HG02840 (cell line): Measurements from ENCODE around the gene TIMM50.
"Not testable (repeated sequence)": the region's sequence is repeated elsewhere in the genome, so short reads cannot be mapped to it uniquely, and the experiment has no call there.

ENCODE experiments used
- ATAC-seq: cut with Tn5 transposase; IDR thresholded peaks from one replicate; pipeline ENCODE4 v1.9.1; 2021; ENCODE audit warnings: mild to moderate bottlenecking, moderate library complexity, moderate number of reproducible peaks; ENCODE audit not compliant: unreplicated experiment, low FRiP score

TIMM50 gene

GRCh38 chr19:39469036-39469435 lies 11.6 kb upstream of the TIMM50 start:
- ATAC-seq: no peak

- no peak for ATAC-seq
Measured at GRCh38 chr19:39469567-39469966, 11.1 kb upstream of the TIMM50 start.

DNA sequence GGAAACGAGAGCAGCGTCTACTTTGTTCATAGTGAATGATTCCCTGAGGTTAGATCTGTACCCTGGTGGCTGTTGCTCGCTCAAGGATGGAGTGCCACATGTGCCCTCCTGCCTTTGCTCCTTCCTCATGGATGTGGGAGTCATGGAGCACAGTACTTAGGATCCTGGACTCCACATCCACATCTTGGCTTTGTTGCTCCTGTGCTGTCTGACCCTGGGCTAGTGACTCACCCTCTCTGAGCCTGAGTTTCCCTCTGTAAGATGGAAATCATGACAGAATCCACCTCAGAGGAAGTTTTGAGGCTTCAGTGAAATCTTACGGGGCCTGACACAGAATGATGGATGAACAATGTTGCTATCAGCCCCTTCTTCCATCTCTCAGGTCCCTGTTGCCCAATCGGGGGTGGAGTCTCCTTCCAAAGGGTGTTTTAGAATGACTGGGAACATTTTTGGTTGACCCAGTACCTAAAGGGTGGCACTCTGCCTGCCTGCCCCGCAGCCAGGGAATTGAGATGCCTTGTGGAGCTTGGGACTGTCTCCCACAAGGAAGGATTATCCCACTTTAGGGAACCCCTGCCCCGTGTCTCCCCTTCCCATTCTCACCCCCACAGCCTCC lies 9.8 kb upstream of the TIMM50 start:
- ATAC-seq: no peak

DNA sequence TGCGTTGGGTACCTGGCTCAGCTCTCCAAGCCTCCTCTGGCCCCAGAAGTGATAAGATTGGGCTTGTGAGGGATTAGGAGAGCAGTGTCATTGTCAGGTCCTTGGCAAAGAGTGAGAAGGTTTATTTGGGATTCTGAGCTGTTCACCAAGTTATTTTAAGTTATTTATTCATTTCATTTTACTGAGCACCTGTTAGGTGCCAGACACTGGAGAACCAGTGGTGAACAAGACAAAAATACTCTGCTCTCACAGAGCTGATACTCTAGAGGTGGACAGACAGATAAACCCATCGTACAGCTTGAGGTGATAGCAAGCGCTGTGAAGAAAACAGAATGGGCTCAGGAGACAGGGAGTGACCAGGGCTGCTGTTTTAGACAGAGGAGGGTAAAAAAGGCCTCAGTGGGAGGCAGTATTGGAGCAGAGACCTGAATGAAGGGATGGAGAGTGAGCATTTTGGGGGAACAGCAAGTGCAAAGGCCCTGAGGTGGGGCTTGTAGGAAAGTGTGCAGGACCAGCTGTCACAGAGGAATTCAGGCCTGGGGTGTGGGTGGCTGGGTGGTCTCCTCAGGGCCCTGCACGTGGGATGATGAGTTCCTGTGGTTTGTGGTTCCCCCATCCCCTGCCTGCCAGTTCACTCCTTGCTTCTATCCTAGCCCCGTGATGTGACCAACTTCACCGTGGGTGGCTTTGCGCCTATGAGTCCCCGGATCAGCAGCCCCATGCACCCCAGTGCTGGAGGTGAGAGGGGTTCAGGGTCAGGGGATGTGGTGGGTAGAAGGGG lies 8.7 kb upstream of the TIMM50 start:
- ATAC-seq: no peak

GRCh38 chr19:39472746-39473442 lies 7.7 kb upstream of the TIMM50 start:
- ATAC-seq: no peak

GRCh38 chr19:39473443-39473960 lies 7.1 kb upstream of the TIMM50 start:
- no peak for ATAC-seq

DNA sequence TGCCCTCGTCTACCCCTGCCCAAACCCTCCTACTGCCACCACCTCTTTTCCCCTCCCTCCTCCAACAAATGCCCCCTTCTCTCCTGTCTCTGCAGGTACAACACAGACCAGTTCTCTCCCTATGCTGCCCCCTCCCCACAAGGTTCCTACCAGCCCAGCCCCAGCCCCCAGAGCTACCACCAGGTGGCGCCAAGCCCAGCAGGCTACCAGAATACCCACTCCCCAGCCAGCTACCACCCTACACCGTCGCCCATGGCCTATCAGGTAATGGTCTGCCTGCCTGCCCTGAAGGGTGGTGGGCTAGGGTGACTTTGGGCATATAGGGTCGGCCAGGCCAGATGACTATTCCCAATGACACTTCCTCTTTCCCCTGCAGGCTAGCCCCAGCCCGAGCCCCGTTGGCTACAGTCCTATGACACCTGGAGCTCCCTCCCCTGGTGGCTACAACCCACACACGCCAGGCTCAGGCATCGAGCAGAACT lies 6.5 kb upstream of the TIMM50 start:
- no peak for ATAC-seq

DNA sequence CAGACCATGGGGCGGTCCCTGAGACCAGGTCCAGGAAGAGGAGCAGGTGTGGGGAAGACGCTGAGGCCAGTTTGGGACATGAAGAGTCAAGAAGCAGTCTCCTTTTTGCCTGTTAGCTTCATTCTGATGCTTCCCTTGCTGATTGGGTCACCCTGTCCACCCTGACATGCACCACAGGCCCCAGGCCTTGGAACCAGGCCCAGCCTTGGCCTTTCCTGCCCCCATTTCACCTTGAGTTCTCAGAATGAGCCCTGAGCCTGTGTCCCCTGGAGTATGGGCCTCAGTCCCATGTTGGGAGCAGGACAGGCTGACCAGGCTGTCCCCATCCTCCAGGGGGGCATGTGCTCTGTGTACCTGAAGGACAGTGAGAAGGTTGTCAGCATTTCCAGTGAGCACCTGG lies 4.9 kb upstream of the TIMM50 start:
- ATAC-seq: no peak

GRCh38 chr19:39479319-39479801 lies 1.3 kb upstream of the TIMM50 start:
- ATAC-seq: not testable (repeated sequence)

DNA sequence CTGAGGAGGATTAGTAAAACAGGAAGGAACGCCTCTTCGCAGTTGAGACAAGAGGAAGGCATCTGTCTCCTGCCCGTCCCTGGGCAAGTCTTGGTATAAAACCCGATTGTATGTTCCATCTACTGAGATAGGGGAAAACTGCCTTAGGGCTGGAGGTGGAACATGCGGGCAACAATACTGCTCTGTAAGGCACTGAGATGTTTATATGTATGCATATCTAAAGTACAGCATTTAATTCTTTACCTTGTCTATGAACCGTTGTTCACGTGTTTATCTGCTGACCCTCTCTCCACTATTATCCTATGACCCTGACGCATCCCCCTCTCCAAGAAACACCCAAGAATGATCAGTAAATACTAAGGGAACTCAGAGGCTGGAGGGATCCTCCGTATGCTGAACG lies 722 bp upstream of the TIMM50 start:
- no peak for ATAC-seq

DNA sequence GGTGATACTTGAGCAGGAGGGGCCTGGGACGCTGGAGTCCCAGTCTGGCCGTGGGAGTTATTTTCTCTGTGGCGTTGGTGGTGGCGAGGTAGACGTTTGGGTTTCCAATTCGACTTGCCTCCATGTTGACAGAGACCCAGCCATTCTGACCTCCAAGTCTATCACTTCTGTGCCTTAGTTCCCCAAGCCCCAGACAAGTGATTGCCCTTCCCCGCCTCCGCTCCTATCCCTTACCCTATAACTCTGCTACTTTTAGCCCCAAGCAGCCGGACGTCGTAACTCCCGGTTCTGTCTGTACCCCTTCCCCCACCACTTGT lies 549 bp downstream of the TIMM50 start:
- ATAC-seq: no peak

GRCh38 chr19:39481676-39482075 lies 1.0 kb downstream of the TIMM50 start:
- ATAC-seq: no peak

GRCh38 chr19:39483141-39483540 lies 2.5 kb downstream of the TIMM50 start:
- no peak for ATAC-seq

DNA sequence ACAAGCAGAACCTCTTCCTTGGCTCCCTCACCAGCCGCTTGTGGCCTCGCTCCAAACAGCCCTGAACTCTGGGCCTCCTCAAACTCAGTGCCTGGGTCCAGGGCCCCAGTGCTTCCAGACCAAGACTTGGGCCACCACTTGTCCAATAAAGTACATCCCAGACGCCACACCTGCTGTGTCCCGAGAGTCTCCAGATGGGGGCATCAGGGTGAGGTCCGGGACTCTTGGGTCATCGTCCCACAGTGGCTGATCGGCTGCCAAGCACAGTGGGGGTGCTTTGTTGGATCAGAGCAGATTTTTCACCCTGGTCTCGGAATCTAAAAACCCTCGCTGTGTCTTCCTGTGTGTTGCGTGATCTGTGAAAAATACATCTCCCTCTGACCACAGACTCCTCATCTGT lies 9.1 kb downstream of the TIMM50 start:
- ATAC-seq: no peak

- ATAC-seq: no peak
Measured at GRCh38 chr19:39492225-39492624, 11.6 kb downstream of the TIMM50 start.

GRCh38 chr19:39492788-39493187 lies 12.2 kb downstream of the TIMM50 start:
- no peak for ATAC-seq

DNA sequence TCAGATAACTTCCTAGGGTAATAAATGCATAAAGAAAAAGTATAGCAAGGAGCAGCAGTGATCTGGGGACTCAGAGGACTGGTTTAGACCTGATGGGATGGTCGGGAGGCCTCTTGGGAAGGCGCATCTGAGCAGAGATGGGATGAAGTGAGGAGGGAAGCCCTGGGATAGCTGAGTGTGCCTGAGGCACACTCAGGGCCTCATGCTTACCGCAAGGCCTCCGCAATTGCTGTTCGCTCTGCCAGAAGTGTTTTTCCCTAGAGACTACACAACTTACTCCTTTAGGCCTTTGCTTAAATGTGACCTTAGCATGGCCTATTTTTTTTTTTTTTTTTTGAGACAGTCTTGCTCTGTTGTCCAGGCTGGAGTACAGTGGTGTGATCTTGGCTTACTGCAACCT lies 14.0 kb downstream of the TIMM50 start:
- no peak for ATAC-seq

DNA sequence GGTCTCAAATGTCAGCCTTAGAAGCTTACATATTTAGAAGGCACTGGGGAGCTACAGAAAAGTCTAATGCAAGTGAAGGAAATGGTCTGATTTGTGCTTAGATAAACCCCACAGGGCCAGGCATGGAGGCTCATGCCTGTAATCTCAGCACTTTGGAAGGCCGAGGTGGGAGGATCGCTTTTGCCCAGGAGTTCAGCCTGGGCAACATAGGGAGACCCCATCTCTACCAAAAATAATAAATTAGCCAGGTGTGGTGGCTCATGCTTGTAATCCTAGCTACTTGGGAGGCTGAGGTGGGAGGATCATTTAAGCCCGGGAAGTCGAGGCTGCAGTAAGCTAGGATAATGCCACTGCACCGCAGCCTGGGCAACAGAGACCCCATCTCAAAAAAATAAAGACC lies 15.4 kb downstream of the TIMM50 start:
- ATAC-seq: no peak

DNA sequence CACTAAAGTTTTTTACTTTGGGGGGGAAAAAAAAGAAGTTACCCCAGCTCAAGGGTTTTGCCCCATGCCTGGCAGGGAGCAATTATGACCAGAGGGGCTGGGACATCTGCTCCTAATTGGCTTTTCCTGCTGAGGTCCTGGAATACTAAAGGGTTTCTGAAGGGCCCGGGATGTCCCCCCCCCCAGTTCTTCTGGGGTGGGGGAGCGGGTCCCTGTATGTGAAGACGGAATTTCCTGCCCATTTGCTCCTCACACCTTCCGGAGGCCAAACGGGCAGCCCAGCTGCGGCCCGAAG lies 17.0 kb downstream of the TIMM50 start:
- ATAC-seq: no peak

DNA sequence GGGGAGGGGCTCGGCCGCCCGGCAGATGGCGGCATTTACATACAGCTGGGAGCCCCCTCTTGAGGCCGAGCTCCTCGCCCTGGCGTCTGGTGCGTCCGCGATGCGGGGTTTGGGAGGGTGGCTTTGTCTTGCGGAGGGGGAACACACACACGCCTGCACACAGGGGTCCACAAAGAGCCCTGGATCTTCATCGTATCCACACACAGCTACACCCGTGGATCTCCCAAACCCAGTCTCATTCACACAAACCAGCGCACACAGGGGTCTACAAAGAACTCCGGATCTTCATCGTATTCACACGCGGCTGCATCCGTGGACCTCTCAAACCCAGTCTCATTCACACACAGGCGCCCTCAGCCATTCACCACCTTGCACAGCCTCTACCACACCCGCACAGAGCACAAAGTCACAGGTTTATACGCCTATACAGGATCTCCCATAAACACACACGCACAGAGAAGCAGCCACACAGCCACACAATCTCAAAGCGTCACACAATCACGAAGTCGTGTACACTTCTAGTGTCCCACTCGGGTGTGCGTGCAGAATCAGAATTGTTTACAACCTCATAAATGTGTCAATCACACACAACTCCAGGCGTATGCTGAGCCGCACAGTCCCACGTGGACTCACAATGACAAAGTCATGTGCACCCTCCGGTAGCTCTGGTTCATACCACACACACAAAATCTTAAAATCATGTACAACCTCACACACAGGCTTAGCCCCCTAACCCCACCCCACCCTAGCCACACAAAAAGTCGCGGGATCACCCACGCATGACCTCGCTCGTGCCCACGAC lies 17.6 kb downstream of the TIMM50 start:
- ATAC-seq: no peak
